NCI-H446 (cell line): ENCODE results near the gene LMNA.

ENCODE experiments used
- DNase-seq, 2 experiments: peaks; one replicate each; lab custom pipeline; 2025; lab: John Stamatoyannopoulos, UW

LMNA gene

GRCh38 chr1:156082309-156083091 is 32.0 kb upstream of the LMNA start, which contains the start of gene MEX3A:
Gene MEX3A, minus strand, starts transcription at chr1:156082465. Its CDS starts 467 bp downstream, at chr1:156081998.
- peak; percentile 59 to 81 for DNase-seq

- DNase-seq: no peak
Measured at GRCh38 chr1:156083800-156084790, 30.4 kb upstream of the LMNA start.

- DNase-seq: no peak
Measured at GRCh38 chr1:156086256-156086662, 28.3 kb upstream of the LMNA start.

GRCh38 chr1:156089704-156090103 is 24.8 kb upstream of the LMNA start:
- DNase-seq: no peak

DNA sequence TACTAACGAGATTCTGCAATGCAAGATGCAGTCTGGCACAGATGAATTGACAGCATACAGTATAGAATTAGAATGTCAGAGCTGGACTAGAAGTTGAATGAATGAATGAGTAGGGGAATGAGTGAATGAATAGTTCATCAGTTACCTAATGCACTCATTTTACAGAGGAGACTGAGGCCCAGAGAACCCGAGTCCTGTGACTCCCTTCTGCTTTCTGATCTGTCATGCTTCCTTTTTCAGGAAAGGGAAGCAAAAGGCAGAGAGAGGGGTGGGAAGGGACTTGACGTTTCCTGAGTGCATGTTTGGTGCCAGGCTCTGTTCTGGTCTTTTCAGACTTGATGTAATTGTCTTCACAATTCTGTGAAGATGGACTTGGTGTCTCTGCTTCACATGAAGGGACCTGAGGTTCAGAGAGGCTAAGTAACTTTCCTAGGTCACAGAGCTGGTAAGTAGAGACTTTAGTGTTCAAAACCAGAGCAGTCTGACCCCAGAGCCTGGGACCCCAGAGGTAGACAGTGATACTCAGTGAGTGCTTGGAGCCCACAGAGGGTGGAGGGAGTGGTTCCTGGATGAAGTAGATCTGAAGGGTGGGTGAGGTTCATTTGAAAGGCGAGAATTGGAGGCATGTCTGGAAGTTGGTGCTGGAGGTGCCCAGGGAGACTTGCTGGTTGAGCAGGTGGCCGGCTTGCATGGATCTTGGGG is 24.2 kb upstream of the LMNA start:
- no peak for DNase-seq

DNA sequence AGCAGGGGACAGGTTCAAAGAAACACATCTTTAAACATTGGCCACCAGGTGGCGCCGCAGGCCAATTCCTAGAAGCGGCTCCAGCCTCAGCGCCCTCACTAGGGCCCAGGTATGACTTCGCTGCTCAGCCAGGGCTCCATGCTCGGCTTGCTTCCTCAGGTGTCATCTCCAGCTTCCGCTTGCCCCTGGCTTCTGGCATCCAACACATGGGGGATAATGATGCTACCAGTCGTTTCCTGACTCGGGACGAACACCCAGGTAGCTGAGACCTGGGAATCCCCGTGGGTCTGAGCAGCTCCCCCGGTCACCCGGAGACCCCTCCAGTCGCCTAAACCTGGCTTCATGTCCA is 23.7 kb upstream of the LMNA start:
- DNase-seq: peak; percentile 66 to 87

DNA sequence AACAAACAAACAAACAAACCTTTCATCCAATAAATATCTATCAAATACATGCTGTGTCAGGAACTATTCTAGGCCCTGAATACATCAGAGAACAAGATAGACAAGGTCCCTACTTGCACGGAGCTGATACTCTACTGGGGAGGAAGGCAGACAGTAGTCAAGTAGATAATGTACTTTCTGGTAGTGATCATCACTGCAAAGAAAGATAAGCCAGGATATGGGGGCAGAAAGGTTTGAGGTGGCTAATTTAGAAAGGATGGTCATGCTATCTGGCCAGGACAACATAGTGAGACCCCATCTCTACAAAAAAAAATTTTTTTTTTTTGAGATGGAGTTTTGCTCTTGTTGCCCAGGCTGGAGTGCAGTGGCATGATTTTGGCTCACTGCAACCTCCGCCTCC is 22.9 kb upstream of the LMNA start:
- DNase-seq: no peak

DNA sequence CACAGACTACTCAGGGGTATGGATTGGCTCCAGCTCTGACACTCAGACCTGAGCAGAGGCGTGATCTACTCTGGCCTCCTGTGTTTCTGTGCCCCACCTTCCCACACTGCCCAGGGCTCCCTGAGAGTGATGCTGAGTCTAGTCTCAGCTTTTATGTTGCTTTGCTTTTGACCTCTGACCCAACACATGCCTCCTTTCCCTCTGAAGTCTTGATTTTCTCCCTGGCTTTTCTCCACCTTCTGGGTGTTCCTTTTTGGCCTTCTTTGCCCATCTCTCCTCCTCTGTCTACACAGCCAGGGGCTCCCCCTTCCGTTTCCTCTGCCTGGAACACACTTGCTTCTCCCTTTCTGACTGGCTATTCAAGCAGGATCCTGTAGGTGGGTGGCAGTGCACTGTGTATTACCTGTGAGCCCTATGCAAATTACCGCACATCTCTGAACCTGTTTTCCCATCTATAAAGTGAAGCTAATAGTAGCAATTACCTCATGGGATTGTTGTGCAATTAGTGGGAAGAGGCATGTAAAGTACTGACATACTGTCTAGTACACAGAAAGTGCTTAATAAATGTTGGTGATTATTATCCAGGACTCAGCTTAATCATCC is 18.5 kb upstream of the LMNA start:
- DNase-seq: no peak

DNA sequence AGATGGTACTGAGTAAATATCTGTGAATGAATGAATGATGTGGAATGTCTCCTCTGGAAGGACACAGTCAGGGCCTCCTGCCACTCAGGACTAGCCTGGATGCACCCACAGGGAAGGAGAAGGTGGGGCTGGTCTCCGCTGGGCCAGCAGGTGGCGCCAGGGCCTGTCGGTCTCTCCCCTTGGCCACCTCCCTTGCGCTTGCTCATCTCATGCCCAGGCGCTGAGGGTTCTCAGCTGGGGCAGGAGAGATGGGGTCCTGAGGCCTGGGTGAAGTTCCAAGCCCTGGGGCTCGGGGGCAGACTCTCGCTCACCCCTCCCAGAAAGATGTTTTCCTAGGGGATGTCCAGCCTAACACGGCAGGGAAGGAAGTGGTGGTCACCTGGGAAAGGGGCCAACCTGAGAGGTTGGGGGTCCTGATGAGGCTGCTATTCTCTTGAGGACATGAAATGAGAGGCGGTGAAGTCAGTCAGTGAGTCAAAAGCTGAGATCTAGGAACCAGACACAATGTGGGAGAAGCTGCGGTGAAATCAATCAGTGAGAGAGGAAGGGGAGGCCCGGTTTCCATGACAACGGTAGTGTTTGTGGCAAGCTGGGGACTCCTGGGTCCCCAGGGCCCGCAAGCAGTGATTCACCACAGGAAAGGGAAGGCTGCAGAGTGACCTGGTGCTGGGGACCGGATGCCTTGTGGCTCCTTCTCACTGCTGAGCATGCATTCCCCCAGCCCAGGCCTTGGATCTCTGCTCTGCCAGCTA is 17.7 kb upstream of the LMNA start:
- DNase-seq: peak; percentile 54 to 81

DNA sequence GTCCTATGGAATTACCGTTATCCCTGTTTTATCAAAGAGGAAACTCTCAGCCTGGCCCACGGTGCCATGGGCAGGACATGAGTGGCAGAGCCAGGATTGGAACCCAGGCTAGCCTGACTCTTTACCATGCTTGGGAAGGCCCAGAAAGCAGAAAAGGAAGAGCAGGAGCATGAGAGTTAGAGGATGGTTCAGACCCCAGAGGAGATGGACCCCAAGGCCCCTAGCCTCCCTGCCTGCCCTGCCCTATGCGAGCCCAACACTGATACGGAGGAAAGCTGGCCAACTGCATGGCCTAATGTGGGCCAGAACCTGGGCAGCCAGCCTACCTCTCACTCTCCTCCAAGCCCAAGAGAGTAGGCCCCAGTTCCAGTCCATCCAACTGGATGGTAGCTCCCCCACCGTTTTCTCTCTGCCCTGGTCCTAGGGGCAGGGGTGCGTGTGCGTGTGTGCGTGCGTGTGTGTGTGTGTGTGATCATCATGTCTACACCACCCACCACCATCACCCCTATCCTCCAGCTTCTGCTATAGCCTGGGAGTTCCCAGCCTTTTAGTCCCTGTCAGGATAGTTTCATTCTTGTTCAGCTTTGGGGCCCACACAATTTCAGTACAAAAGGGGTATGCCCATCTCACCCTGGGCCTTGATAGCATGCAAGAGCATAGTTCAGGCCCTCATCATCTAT is 16.9 kb upstream of the LMNA start:
- no peak for DNase-seq

DNA sequence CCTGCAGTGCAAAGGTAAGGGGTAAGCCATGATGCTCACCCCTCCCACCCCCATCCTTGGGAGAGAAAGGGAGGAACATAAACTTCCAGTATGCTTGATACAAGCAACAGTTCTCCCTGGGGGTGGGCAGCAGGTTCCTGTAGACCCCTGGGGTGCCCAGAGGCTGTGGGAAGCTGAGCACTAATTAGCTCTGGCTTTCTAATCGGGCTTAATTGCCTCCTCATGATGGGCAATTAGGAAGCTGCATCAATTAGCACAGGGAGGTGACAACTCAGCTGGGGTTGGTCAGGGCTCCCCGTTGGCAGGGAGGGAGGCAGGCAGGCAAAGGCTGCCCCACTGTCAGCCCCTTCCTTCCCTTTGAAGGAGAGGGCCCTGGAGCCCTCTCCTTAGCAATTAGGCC is 15.7 kb upstream of the LMNA start:
- DNase-seq: no peak

DNA sequence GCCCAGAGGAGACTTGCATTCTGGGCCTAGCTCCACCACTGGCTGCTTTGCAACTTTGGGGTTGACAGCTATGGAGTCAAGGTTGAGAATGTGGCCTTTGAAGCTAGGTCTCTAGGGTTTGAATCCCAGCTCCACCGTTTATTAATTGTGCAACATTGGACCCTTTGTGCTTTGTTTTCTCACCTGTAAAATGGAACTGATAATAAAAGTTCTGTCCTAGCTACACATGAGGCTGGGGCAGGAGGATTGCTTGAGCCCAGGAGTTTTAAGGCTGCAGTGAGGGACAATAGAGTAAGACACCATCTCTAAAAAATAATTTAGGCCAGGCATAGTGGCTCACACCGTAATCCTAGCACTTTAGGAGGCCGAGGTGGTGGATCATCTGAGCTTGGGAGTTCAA is 15.2 kb upstream of the LMNA start:
- no peak for DNase-seq

- peak in 1 of 2 experiments; percentile 48 for DNase-seq
Measured at GRCh38 chr1:156100205-156100995, 14.1 kb upstream of the LMNA start.

GRCh38 chr1:156101880-156102279 is 12.6 kb upstream of the LMNA start:
- no peak for DNase-seq

DNA sequence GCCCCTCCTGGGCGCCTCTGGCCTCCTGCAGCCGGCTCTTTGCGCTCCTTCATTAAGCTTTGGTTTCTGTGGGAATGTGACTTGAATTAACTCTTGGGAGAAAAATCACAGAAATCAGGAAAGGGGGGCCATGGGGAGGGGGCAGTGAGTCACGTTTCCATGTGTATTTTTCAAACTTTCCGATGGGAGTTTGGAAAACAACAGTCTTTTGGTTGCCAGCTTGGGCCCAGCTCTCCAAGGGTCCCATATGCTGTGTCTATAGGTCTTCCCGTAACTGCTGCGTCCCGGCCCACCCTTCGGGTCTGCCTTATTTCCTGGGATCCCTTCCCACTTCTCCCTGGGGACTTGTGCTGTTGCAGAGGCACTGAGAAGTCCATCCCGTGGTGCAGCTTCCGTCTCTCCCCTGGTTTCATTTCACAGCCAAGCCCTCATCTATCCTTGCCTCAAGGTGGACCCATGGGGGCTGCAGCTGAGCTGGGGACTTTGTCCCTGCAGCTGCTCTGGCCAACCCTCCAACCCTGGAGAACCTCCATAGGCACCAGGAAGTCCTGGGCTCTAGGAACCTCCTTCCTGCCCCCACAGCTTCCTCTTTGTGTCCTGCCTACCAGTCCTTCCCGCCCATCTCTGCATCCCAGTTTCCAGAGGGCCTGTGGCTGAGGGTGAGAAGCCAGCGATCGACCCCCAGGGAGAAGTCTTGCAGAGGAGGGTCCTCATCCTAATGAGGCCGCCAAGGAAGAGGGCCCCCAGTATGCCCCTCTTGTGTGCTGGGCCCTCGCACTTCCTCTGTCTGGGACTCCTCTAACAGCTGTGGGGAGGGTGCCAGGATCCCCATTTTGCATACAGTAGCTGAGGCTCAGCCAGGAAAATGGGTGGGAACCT is 11.6 kb upstream of the LMNA start:
- DNase-seq: no peak

- no peak for DNase-seq
Measured at GRCh38 chr1:156103521-156103947, 11.0 kb upstream of the LMNA start.

DNA sequence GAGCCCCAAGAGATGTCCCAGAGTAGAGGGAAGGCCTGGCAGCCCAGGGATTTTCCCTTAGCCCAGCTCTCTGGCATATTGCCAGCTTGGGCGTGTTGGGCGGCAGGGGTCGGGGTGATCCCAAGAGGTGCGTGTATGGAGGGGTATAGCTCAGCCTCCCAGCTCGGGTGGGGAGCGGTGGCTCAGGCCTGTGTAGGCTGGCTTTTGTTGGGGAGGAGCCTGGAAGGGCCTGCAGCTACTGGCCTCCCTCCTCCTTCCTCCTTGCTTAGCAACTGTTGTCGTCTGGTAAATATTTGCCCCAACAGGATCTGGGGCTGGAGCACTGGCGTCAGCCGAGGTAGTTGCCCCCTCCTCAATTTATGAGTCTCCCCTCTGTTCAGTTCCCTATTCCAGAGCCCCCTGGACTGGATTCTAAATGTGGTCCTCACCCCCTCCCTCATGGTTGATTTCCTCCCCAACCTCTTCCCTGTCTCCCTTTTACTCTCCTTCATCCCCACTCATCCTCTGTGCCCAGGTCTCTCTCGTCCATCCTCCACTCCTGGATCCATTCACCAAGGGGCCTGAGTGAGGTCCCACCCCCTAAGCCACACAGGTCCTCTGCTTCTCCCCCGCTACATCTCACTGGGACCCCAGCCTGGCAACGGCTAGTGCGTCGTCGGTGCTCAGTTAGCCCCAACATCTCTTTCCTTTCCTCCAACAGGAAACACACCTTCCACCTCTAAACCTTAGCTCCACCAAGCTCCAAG is 10.3 kb upstream of the LMNA start:
- DNase-seq: no peak
